Endothelial cell of umbilical vein (primary cell): ENCODE results near the gene SMARCA4. TPM values are rescaled to one million over a fixed set of nuclear protein-coding genes. Genes with fewer than 3 reads are reported as not detected.

Experiments
- BruUV-seq: library from RNA; stranded (reverse); fragments of 400-500 nt; replicated peaks from 2 replicates; lab custom pipeline; 2021; lab: Mats Ljungman, UMichigan
- CTCF ChIA-PET: fragments of 300-600, 350-600 bp; sonication (Branson Sonifier 250); formaldehyde crosslinking; loops from one replicate; lab custom pipeline; 2021; ENCODE audit warnings: antibody characterized with exemption, inconsistent platforms; lab: Charles Lee
- POLR2A ChIA-PET: fragments of 300-600, 350-600 bp; sonication (Branson Sonifier 250); formaldehyde crosslinking; loops from one replicate; lab custom pipeline; 2021; ENCODE audit warnings: antibody characterized with exemption, inconsistent platforms; lab: Charles Lee
- DNase-seq: peaks from one replicate; pipeline ENCODE4 v3.0.0-alpha.2; 2011; ENCODE audit warnings: low read depth, low spot score
- FAIRE-seq: peaks from 2 replicates; lab custom pipeline; 2011; peaks lifted over from hg19 to GRCh38; lab: Jason Lieb, UNC
- H2AFZ ChIP-seq: 2 replicates; pipeline ENCODE4 v1.6.0; 2012; ENCODE audit warnings: low read depth, low read length, control low read depth, inconsistent platforms
- H3K27ac ChIP-seq: 2 replicates; pipeline ENCODE4 v1.5.1; 2011; ENCODE audit warnings: low read depth, mild to moderate bottlenecking, control low read depth, low read length, moderate library complexity; ENCODE audit not compliant: insufficient read depth
- H3K27me3 ChIP-seq, 2 experiments: 2 replicates each; pipeline versions ENCODE4 v1.6.0 to v1.6.1; 2011; ENCODE audit warnings: low read length in 2 of 2, mixed read lengths in 1 of 2; ENCODE audit not compliant: control insufficient read depth in 2 of 2, insufficient read depth in 2 of 2
- H3K36me3 ChIP-seq, 2 experiments: 2 replicates in 1 of 2; 3 replicates in 1 of 2; pipeline ENCODE4 v1.5.1; 2011; ENCODE audit warnings: low read length in 2 of 2, mild to moderate bottlenecking in 1 of 2, moderate library complexity in 1 of 2; ENCODE audit not compliant: control insufficient read depth in 2 of 2, insufficient read depth in 2 of 2; ENCODE audit errors: extremely low read depth in 1 of 2
- H3K4me1 ChIP-seq: 3 replicates; pipeline ENCODE4 v1.5.1; 2011; ENCODE audit warnings: mild to moderate bottlenecking, low read length; ENCODE audit not compliant: control insufficient read depth, insufficient read depth; ENCODE audit errors: extremely low read depth
- H3K4me2 ChIP-seq: 2 replicates; pipeline ENCODE4 v1.6.1; 2011; ENCODE audit warnings: low read length, control low read depth, mixed read lengths; ENCODE audit not compliant: insufficient read depth
- H3K4me3 ChIP-seq, 3 experiments: fragments of 200-600 bp in 1 of 3; sonication (generic), shearing (Covaris generic) in 1 of 3; replicated peaks in 1 of 3; 2 replicates each; pipeline ENCODE4 v1.5.1; 2011 to 2016; ENCODE audit warnings: control low read depth in 3 of 3, low read length in 3 of 3, mild to moderate bottlenecking in 2 of 3, inconsistent platforms in 1 of 3, low read depth in 1 of 3, moderate library complexity in 1 of 3; ENCODE audit not compliant: insufficient read depth in 1 of 3
- H3K79me2 ChIP-seq: 2 replicates; pipeline ENCODE4 v1.6.0; 2012; ENCODE audit warnings: low read length, inconsistent platforms; ENCODE audit not compliant: control insufficient read depth, insufficient read depth
- H3K9ac ChIP-seq: replicated peaks from 2 replicates; pipeline ENCODE3; 2011; ENCODE audit warnings: low read length, control low read depth; ENCODE audit not compliant: insufficient read depth; ENCODE audit errors: extremely low read depth
- H3K9me1 ChIP-seq: replicated peaks from 3 replicates; pipeline ENCODE4 v1.6.0; 2011; ENCODE audit warnings: mild to moderate bottlenecking, low read length; ENCODE audit not compliant: control insufficient read depth, insufficient read depth; ENCODE audit errors: extremely low read depth
- H3K9me3 ChIP-seq: replicated peaks from 2 replicates; pipeline ENCODE4 v1.5.1; 2012; ENCODE audit warnings: low read length, inconsistent platforms; ENCODE audit not compliant: control insufficient read depth, insufficient read depth
- H4K20me1 ChIP-seq: replicated peaks from 2 replicates; pipeline ENCODE3; 2011; ENCODE audit warnings: mild to moderate bottlenecking, low read length; ENCODE audit not compliant: control insufficient read depth, insufficient read depth; ENCODE audit errors: extremely low read depth
- EZH2 ChIP-seq: IDR thresholded peaks from 2 replicates; pipeline ENCODE4 v1.6.1; 2012; ENCODE audit warnings: borderline replicate concordance, low read depth, mild to moderate bottlenecking, moderate library complexity, low read length, inconsistent platforms; ENCODE audit not compliant: severe bottlenecking
- FOS ChIP-seq: IDR thresholded peaks from 2 replicates; pipeline ENCODE4 v1.6.1; 2011; ENCODE audit warnings: mild to moderate bottlenecking, low read length, moderate library complexity, borderline replicate concordance; ENCODE audit not compliant: insufficient read depth
- JUN ChIP-seq: IDR thresholded peaks from 2 replicates; pipeline ENCODE4 v1.6.1; 2011; ENCODE audit warnings: borderline replicate concordance, low read depth; ENCODE audit not compliant: insufficient read length, insufficient read depth
- POLR2AphosphoS5 ChIP-seq: IDR thresholded peaks from 2 replicates; pipeline ENCODE4 v1.6.1; 2012; ENCODE audit warnings: low read depth, mild to moderate bottlenecking, control low read depth, low read length, moderate library complexity; ENCODE audit not compliant: insufficient read depth
- dilution Hi-C: fragments of 300-500 bp; cut with MboI; formaldehyde crosslinking; loops from one replicate; pipeline ENCODE4 v1.15.0; 2019; ENCODE audit warnings: low sequenced_read_pairs; ENCODE audit not compliant: extremely low pct_ligation_motif_present
- intact Hi-C: fragments of 100-400 bp; cut with micrococcal nuclease; formaldehyde crosslinking; loops from one replicate; pipeline ENCODE4 v1.10.0; 2022
- polyA plus RNA-seq, 4 experiments: library from polyadenylated mRNA; depleted of rRNA in 3 of 4; stranded (reverse) in 3 of 4; unstranded in 1 of 4; fragments of >200 nt; gene quantifications; 2 replicates each; pipeline versions ENCODE4 v1.2.1 to v1.2.3, GENCODE V29; 2011 to 2012; ENCODE audit warnings: missing spikeins in 1 of 4
- total RNA-seq: library from RNA; stranded (reverse); gene quantifications from 2 replicates; pipeline ENCODE4 v1.2.3, GENCODE V29; 2021
- TF ChIP-seq, protein P1 (sequence below), 2 donors: IDR thresholded peaks; 1 replicate in 1 of 2; 2 replicates in 1 of 2; pipeline ENCODE4 v1.5.1; 2011; ENCODE audit warnings: low read length in 2 of 2, mild to moderate bottlenecking in 2 of 2, moderate library complexity in 2 of 2, control low read depth in 1 of 2, inconsistent platforms in 1 of 2, low read depth in 1 of 2; ENCODE audit not compliant: insufficient read depth in 1 of 2; ENCODE audit errors: extremely low read depth in 1 of 2

The SMARCA4 gene
- total and polyA plus RNA-seq, 2 donors (not counting 3 experiments of a cell fraction or from before 2014, with no cell fraction given): 65.0 to 177 TPM

- intact Hi-C loops: loop anchor here (1.0 to 5.0 kb wide), 2 partner anchors 14 to 36 kb away; no protein-coding TSS in a partner anchor
Measured at GRCh38 chr19:11088506-11089253, 127.8 kb downstream of the SMARCA4 start.

More at GRCh38 chr19:11088506-11089253, 127.8 kb downstream of the SMARCA4 start:
- peaks cover 2% of the 10 kb centered on the region for H4K20me1 ChIP-seq
- FAIRE-seq (no peak), DNase-seq (no peak)
- TF ChIP-seq FOS (no peak), EZH2 (no peak), JUN (no peak), POLR2AphosphoS5 (no peak)
- TF ChIP-seq, protein P1, sequence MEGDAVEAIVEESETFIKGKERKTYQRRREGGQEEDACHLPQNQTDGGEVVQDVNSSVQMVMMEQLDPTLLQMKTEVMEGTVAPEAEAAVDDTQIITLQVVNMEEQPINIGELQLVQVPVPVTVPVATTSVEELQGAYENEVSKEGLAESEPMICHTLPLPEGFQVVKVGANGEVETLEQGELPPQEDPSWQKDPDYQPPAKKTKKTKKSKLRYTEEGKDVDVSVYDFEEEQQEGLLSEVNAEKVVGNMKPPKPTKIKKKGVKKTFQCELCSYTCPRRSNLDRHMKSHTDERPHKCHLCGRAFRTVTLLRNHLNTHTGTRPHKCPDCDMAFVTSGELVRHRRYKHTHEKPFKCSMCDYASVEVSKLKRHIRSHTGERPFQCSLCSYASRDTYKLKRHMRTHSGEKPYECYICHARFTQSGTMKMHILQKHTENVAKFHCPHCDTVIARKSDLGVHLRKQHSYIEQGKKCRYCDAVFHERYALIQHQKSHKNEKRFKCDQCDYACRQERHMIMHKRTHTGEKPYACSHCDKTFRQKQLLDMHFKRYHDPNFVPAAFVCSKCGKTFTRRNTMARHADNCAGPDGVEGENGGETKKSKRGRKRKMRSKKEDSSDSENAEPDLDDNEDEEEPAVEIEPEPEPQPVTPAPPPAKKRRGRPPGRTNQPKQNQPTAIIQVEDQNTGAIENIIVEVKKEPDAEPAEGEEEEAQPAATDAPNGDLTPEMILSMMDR (IDR thresholded peaks at IDR 0.05; ENCODE audit: extremely low read depth in 1 of 2, insufficient read depth in 1 of 2, low read depth in 1 of 2, low read length in 2 of 2): no peak
- peak overlapping the region; percentile 94 for H3K9ac ChIP-seq
- H3K36me3 ChIP-seq: no peaks in the 10 kb centered on the region
- H3K27ac ChIP-seq: peak overlapping the region; percentile 87
- no peaks in the 10 kb centered on the region for H3K27me3 ChIP-seq
- dilution Hi-C loops: no loop called here
- H3K79me2 ChIP-seq: peaks cover 37% of the 10 kb centered on the region
- peak overlapping the region; percentile 19 to 67 (median 58) for H3K4me3 ChIP-seq
- H2AFZ ChIP-seq: peak overlapping the region; percentile 36
- H3K4me1 ChIP-seq: peaks cover 50% of the 10 kb centered on the region
- POLR2A ChIA-PET: interaction anchor here (0.6 kb wide), 1 partner anchor 17 kb away, joined by 7 read pairs; no protein-coding TSS in a partner anchor
- CTCF ChIA-PET: interaction anchor here (1.1 to 4.0 kb wide), 5 partner anchors 12 to 152 kb away, joined by 4 to 25 read pairs (median 8); no protein-coding TSS in a partner anchor
- no TSS peak for BruUV-seq
- no peaks in the 10 kb centered on the region for H3K9me1 ChIP-seq
- H3K9me3 ChIP-seq: no peaks in the 10 kb centered on the region
- peak overlapping the region; percentile 93 for H3K4me2 ChIP-seq
